GM12865 (cell line): Measurements from ENCODE around the gene CYP26B1.
A peak's percentile ranks its signal among the peaks of the same experiment; 100 is the strongest.

Experiments
- DNase-seq: peaks from one replicate; pipeline ENCODE4 v3.0.0; 2010; ENCODE audit warnings: low read depth
- H3K4me3 ChIP-seq: 2 replicates; pipeline ENCODE4 v1.5.1; 2011; ENCODE audit warnings: mild to moderate bottlenecking, low read depth, low read length, control low read depth
- CTCF ChIP-seq: IDR thresholded peaks from 2 replicates; pipeline ENCODE4 v1.5.1; 2011; ENCODE audit warnings: low read length, control low read depth, low read depth, inconsistent platforms; ENCODE audit not compliant: insufficient read depth; ENCODE audit errors: missing control alignments

CYP26B1 gene

GRCh38 chr2:72121153-72121552 is 26.5 kb downstream of the CYP26B1 start:
- TF ChIP-seq CTCF, result no peak
- H3K4me3 ChIP-seq, result no peak overlapping the region
- DNase-seq, result no peak

- no peak for DNase-seq
- no peak overlapping the region for H3K4me3 ChIP-seq
- TF ChIP-seq CTCF, result no peak
Measured at GRCh38 chr2:72118951-72119350, 28.7 kb downstream of the CYP26B1 start.

DNA sequence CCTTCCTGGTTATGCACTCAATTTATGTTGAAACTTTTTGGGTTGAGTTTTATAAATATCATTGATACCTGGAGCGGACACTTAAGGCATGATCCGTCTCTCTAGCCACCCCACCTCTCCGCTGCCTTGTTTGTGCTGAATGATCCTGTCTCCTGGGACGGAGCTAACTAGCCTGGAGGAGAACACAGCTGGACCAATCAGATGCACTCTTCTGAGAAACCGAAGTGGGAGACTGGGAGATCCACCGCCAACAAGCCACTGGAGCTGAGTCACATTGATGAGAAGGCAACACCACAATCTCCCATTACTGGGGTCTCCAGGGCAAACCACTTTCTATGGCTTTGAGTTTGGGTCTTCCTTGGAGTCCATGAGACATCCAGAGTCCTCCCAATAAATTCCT is 29.3 kb downstream of the CYP26B1 start:
- DNase-seq, result no peak
- TF ChIP-seq CTCF, result no peak
- H3K4me3 ChIP-seq, result no peak overlapping the region

DNA sequence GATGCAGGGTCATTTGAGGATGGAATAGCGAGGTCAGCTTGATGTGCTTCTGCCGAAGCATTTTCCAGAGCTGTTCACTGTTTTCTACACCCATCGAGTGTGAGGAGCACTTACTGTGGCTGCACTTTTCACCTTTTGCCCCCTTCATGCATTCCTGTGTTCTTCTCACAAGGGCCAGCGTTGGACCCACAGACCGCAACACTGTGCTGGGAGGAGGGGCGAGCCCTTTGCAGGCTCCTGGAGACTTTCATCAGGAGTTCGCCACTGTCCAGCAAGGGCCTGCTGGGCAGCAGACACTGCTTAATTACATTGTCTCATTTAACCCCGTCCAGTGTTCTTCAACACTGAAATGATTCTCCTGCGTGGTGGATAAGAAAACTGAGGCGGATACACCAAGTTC is 29.9 kb downstream of the CYP26B1 start:
- H3K4me3 ChIP-seq, result no peak overlapping the region
- TF ChIP-seq CTCF, result no peak
- no peak for DNase-seq

- TF ChIP-seq CTCF, result no peak
- H3K4me3 ChIP-seq, result no peak overlapping the region
- DNase-seq, result no peak
Measured at GRCh38 chr2:72117029-72117428, 30.6 kb downstream of the CYP26B1 start.

DNA sequence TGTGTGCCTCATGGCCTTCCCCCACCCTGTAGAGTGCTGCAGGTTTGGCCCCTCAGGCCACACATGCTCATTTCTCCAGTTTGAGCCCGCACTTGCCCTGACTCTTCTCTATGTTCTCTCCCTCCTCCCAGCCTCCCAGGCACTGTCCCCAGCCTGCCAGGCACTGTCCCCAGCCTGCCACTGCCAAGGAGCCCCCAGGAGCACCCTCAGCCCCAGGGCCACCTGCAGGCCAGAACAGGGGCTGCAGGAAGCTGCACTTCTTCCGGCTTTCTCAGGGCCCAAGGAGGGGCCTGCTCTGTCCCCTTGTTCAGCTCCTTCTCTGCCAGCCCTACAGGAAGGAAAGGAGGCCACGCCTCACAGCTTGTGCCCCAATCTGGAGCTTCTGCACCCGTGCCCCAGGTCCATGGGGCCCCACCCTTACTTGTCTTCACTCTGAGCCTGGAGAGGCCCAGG is 31.6 kb downstream of the CYP26B1 start:
- no peak for DNase-seq
- peak; percentile 34 for TF ChIP-seq CTCF
- H3K4me3 ChIP-seq, result no peak overlapping the region
